OCI-LY1 (cell line): ENCODE data around the gene THOC2.
"Not testable (repeated sequence)": the region's sequence is repeated elsewhere in the genome, so short reads cannot be mapped to it uniquely, and the experiment has no call there.

Source experiments
- EZH2 ChIP-seq: fragments of 200-600 bp; sonication (generic), shearing (Covaris generic); IDR thresholded peaks from 2 replicates; pipeline ENCODE4 v1.8.0; 2017; ENCODE audit warnings: borderline replicate concordance, mixed run types, mild to moderate bottlenecking, antibody characterized with exemption, low read length, moderate library complexity, mixed read lengths
- TF ChIP-seq, protein P1 (sequence below): fragments of 200-600 bp; sonication (generic), shearing (Covaris generic); IDR thresholded peaks from 2 replicates; pipeline ENCODE4 v1.5.1; 2017; ENCODE audit warnings: mild to moderate bottlenecking, antibody characterized with exemption, low read length, moderate library complexity, mixed read lengths

DNA sequence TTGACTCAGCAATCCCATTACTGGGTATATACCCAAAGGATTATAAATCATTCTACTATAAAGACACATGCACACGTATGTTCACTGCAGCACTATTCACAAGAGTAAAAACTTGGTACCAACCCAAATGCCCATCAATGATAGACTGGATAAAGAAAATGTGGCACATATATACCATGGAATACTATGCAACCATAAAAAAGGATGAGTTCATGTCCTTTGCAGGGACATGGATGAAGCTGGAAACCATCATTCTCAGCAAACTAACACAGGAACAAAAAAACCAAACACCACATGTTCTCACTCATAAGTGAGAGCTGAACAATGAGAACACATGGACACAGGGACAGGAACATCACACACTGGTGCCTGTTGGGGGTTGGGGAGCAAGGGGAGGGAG, 10.7 kb downstream of the THOC2 start:
- TF ChIP-seq, protein P1, sequence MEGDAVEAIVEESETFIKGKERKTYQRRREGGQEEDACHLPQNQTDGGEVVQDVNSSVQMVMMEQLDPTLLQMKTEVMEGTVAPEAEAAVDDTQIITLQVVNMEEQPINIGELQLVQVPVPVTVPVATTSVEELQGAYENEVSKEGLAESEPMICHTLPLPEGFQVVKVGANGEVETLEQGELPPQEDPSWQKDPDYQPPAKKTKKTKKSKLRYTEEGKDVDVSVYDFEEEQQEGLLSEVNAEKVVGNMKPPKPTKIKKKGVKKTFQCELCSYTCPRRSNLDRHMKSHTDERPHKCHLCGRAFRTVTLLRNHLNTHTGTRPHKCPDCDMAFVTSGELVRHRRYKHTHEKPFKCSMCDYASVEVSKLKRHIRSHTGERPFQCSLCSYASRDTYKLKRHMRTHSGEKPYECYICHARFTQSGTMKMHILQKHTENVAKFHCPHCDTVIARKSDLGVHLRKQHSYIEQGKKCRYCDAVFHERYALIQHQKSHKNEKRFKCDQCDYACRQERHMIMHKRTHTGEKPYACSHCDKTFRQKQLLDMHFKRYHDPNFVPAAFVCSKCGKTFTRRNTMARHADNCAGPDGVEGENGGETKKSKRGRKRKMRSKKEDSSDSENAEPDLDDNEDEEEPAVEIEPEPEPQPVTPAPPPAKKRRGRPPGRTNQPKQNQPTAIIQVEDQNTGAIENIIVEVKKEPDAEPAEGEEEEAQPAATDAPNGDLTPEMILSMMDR = not testable (repeated sequence)
- TF ChIP-seq EZH2 = not testable (repeated sequence)
